Measurements from ENCODE around the gene ZCCHC24.
A peak's percentile ranks its signal among the peaks of the same experiment; 100 is the strongest.

The ZCCHC24 gene

DNA sequence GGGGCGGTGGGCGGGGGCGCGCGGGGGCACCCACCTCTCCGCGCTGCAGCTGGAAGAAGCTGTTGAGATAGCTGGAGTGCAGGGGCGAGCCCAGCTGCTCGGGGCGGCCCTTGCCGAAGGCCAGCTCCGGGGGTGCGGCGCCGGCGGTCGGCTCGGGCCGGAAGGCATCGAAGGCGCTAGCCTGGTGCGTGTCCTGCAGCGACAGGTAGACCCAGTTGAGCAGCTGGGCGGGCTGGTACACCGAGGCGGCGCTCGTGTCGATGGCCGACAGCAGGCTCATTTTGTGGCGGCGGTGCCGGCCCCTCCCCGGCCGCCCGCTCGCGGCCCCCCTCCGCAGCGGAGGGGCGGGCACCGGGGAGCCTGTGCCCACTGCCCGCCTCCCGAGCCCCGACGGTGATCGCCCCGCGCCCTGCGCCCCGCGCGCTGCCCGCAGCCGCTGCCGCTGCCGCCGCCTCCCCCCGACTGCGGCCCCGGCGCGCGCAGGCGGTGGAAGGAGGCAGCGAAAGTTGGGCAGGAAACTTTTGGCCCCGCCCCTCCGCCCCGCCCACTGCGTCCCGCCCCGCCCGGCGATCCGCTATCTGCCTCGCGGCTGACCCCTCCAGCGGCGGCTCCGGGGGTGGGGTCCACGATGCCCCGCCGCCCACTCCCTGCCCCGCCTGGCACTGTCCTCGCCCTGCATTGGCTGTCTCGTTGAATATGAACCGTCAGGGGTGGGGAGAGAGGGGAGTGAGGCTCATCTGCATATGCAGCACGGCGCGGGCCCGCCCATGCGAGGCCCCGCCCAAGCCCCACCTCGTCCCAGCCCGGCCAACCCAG is at the start of gene ZCCHC24:
Gene ZCCHC24, minus strand, starts transcription at position 464 of the 816 bp plus-strand sequence. Its CDS starts 184 bp downstream, at position 280.
- Histone ChIP-seq H3K36me3 (ENCODE audit: insufficient read depth, insufficient read length, low read length) (no peaks in the 10 kb centered on the region), H3K9me3 (ENCODE audit: insufficient read depth, low read length) (no peaks in the 10 kb centered on the region), H3K4me3 (ENCODE audit: insufficient read length, low read depth) (peak within 1 kb of the TSS; percentile 54), H3K4me1 (ENCODE audit: insufficient read depth, insufficient read length) (peaks cover 8% of the 10 kb centered on the region), H3K27me3 (ENCODE audit: insufficient read depth, insufficient read length) (peaks cover 31% of the 10 kb centered on the region), H3K9ac (ENCODE audit: insufficient read length, low read depth) (peak within 1 kb of the TSS; percentile 76)
- TF ChIP-seq SUZ12 (IDR thresholded peaks at IDR 0.05; ENCODE audit: extremely low read depth, insufficient read depth, insufficient read length) = no peak
- no peak for TF ChIP-seq YY1 (IDR thresholded peaks at IDR 0.05; ENCODE audit: insufficient read depth, insufficient read length)
- TF ChIP-seq ZNF274 (IDR thresholded peaks at IDR 0.05; ENCODE audit: low read depth, low read length) = no peak
- peak; percentile 93 for DNase-seq (ENCODE audit: low read depth, low spot score)

DNA sequence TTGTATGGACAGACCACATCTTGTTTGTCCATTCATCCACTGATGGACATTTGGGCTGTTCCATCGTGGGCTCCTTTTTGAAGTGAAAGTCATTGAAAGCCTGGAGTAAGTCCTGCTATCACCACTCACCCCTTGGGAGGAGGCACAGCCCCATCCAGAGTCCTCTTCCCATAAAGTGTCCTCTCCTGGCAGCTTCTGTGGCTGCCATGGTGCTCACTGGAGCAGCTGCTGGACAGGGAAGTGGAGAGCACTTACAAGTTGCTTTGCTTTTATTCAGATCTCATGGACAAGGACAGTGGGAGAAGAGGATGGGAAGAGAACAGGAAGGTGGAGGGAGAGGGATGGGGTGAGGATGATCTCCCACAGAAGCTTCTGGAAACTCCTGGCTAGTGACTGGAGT is 48.4 kb upstream of the ZCCHC24 start:
- Histone ChIP-seq H3K9ac (ENCODE audit: insufficient read length, low read depth) (no peak overlapping the region), H3K27me3 (ENCODE audit: insufficient read depth, insufficient read length) (peaks cover 34% of the 10 kb centered on the region), H3K36me3 (ENCODE audit: insufficient read depth, insufficient read length, low read length) (no peaks in the 10 kb centered on the region), H3K9me3 (ENCODE audit: insufficient read depth, low read length) (peaks cover 12% of the 10 kb centered on the region; the same call in 1 of the 2 replicates), H3K4me1 (ENCODE audit: insufficient read depth, insufficient read length) (no peaks in the 10 kb centered on the region), H3K4me3 (ENCODE audit: insufficient read length, low read depth) (no peak overlapping the region)
- DNase-seq (ENCODE audit: low read depth, low spot score) = no peak
- TF ChIP-seq SUZ12 (IDR thresholded peaks at IDR 0.05; ENCODE audit: extremely low read depth, insufficient read depth, insufficient read length) (no peak), YY1 (IDR thresholded peaks at IDR 0.05; ENCODE audit: insufficient read depth, insufficient read length) (no peak), ZNF274 (IDR thresholded peaks at IDR 0.05; ENCODE audit: low read depth, low read length) (no peak)

DNA sequence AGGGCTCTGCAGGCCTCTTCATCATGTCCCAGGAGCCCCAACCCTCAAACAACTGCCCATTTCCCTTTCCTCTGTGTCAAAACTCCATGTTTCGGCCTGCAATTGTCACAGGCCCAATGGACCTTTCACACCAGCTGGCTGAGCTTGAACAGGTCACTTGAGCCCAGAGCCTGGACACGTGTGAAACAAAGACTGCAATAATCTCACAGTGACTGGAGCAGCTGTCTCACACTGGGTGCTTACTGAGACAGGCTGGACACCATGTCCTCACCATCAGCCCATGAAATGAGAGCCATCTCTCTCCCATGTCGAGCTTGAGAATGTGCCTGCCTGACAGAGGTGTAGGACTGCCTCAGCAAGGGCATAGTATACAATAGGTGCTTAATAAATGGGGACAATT is 47.4 kb upstream of the ZCCHC24 start:
- no peak for DNase-seq (ENCODE audit: low read depth, low spot score)
- peaks cover 34% of the 10 kb centered on the region for H3K27me3 ChIP-seq (ENCODE audit: insufficient read depth, insufficient read length)
- H3K36me3 ChIP-seq (ENCODE audit: insufficient read depth, insufficient read length, low read length) = no peaks in the 10 kb centered on the region
- H3K4me3 ChIP-seq (ENCODE audit: insufficient read length, low read depth) = no peak overlapping the region
- TF ChIP-seq ZNF274 (IDR thresholded peaks at IDR 0.05; ENCODE audit: low read depth, low read length) (no peak), YY1 (IDR thresholded peaks at IDR 0.05; ENCODE audit: insufficient read depth, insufficient read length) (no peak)
- peaks cover 12% of the 10 kb centered on the region; the same call in 1 of the 2 replicates for H3K9me3 ChIP-seq (ENCODE audit: insufficient read depth, low read length)
- H3K4me1 ChIP-seq (ENCODE audit: insufficient read depth, insufficient read length) = peaks cover 2% of the 10 kb centered on the region
- no peak overlapping the region for H3K9ac ChIP-seq (ENCODE audit: insufficient read length, low read depth)

DNA sequence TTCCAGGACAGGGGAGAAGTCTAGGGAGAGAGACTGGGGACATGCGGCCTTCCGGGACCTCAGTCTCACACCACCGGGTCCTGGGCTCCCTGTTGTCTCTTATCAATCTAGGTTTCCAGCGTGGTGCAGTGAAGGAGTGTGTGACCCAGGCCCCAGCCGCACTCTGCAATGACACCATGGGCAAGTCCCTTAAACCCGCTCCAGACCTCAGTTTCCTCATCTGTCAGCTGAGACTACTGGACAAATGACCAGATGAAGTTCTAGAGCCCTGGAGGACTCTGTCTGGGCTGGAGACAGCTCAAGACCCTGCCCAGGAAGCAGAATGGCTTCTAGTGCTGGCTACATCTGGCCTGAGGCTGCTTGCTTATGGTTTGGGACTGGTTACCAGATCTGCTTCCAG is 46.8 kb upstream of the ZCCHC24 start:
- DNase-seq (ENCODE audit: low read depth, low spot score) = no peak
- peaks cover 12% of the 10 kb centered on the region; the same call in 1 of the 2 replicates for H3K9me3 ChIP-seq (ENCODE audit: insufficient read depth, low read length)
- H3K4me3 ChIP-seq (ENCODE audit: insufficient read length, low read depth) = no peak overlapping the region
- peaks cover 2% of the 10 kb centered on the region for H3K4me1 ChIP-seq (ENCODE audit: insufficient read depth, insufficient read length)
- H3K36me3 ChIP-seq (ENCODE audit: insufficient read depth, insufficient read length, low read length) = no peaks in the 10 kb centered on the region
- peaks cover 34% of the 10 kb centered on the region for H3K27me3 ChIP-seq (ENCODE audit: insufficient read depth, insufficient read length)
- H3K9ac ChIP-seq (ENCODE audit: insufficient read length, low read depth) = no peak overlapping the region
- TF ChIP-seq YY1 (IDR thresholded peaks at IDR 0.05; ENCODE audit: insufficient read depth, insufficient read length) (no peak), ZNF274 (IDR thresholded peaks at IDR 0.05; ENCODE audit: low read depth, low read length) (no peak), SUZ12 (IDR thresholded peaks at IDR 0.05; ENCODE audit: extremely low read depth, insufficient read depth, insufficient read length) (no peak)

DNA sequence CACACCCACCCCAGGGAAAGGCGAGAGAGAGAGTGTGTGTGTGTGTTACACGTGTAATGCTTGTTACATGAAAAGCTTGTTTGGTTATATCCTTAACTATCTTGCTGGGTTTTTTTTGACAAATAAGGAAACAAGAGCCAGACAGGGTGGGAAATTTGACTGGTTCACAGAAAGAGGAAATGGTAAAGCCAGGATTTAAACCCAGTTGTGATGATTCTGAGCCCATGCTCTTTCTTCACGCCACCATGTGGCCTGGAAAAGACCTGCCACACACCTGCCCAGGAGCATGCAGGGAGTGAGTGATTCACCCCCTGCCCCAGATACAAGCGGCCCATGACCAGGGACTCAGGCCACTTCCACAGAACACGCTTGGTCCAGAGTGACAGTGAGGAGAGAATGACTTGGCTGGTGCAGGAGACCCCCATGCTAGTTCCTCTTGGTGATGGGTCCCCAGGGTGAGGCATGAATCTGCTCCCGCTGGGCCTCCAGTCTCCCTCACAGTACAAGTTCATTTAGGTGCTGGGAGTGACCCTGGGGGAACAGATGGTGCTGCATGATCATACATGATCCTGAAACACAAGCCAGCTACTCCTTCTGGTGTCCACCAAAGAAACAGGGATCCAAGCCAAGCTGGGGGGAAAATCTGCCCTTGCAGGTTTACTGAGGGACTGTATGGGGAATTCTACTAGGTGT is 45.9 kb upstream of the ZCCHC24 start:
- H3K4me3 ChIP-seq (ENCODE audit: insufficient read length, low read depth) = no peak overlapping the region

DNA sequence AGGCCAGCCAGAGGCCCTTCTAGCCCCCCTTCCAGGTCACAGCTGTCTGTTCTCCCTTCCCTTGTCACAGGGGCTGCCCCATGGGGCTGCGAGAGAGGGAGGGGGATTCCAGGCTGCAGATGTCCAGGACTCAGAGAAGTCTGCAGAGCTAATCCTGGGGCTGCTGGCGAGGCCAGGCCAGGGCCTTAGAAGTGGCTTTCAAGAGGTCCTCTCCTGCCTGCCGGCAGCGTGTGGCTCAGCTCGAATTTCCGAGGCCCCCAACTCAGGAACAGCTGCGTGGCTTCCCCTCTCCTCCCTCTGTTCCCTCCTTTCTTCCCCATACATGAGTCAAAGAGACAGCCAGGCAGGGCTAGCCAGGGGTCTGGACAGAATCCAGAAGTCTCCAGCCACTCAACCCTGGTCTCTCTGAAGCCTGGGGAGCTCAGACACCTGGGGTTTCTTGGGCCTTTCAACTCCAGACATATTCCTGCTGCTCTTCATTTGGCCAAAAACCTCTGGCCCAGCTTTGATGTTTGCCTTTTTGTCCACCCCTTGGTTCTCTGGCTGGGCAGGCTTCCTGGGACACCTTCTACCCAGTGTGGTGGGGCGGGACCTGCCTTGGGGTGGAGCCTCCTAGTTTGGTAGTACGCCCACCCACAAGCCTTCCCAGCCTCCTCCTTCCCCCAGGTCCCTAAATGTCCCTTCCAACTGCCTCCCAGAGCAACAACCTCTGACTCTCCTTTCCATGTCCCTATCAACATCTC is 45.1 kb upstream of the ZCCHC24 start:
- peaks cover 2% of the 10 kb centered on the region for H3K4me1 ChIP-seq (ENCODE audit: insufficient read depth, insufficient read length)
- no peak overlapping the region for H3K9ac ChIP-seq (ENCODE audit: insufficient read length, low read depth)
- no peak overlapping the region for H3K4me3 ChIP-seq (ENCODE audit: insufficient read length, low read depth)
- H3K9me3 ChIP-seq (ENCODE audit: insufficient read depth, low read length) = no peaks in the 10 kb centered on the region
- no peak for TF ChIP-seq SUZ12 (IDR thresholded peaks at IDR 0.05; ENCODE audit: extremely low read depth, insufficient read depth, insufficient read length)
- no peak for TF ChIP-seq ZNF274 (IDR thresholded peaks at IDR 0.05; ENCODE audit: low read depth, low read length)
- H3K27me3 ChIP-seq (ENCODE audit: insufficient read depth, insufficient read length) = peaks cover 27% of the 10 kb centered on the region
- H3K36me3 ChIP-seq (ENCODE audit: insufficient read depth, insufficient read length, low read length) = no peaks in the 10 kb centered on the region
- DNase-seq (ENCODE audit: low read depth, low spot score) = no peak

More for the DNA sequence above, 45.9 kb upstream of the ZCCHC24 start:
- Histone ChIP-seq H3K9me3 (ENCODE audit: insufficient read depth, low read length) (peaks cover 4% of the 10 kb centered on the region; the same call in 1 of the 2 replicates), H3K9ac (ENCODE audit: insufficient read length, low read depth) (no peak overlapping the region), H3K36me3 (ENCODE audit: insufficient read depth, insufficient read length, low read length) (no peaks in the 10 kb centered on the region), H3K4me1 (ENCODE audit: insufficient read depth, insufficient read length) (peaks cover 2% of the 10 kb centered on the region), H3K27me3 (ENCODE audit: insufficient read depth, insufficient read length) (peaks cover 27% of the 10 kb centered on the region)
- TF ChIP-seq YY1 (IDR thresholded peaks at IDR 0.05; ENCODE audit: insufficient read depth, insufficient read length) (no peak), ZNF274 (IDR thresholded peaks at IDR 0.05; ENCODE audit: low read depth, low read length) (no peak), SUZ12 (IDR thresholded peaks at IDR 0.05; ENCODE audit: extremely low read depth, insufficient read depth, insufficient read length) (no peak)
- DNase-seq (ENCODE audit: low read depth, low spot score) = no peak

Data from NT2/D1 (cell line).